Measurements from ENCODE around the gene CFAP20DC. TPM values are rescaled to one million over a fixed set of nuclear protein-coding genes. Genes with fewer than 3 reads are reported as not detected.

CFAP20DC gene
- total RNA-seq, 1 experiment from 2014 or later: 2.8 TPM

DNA sequence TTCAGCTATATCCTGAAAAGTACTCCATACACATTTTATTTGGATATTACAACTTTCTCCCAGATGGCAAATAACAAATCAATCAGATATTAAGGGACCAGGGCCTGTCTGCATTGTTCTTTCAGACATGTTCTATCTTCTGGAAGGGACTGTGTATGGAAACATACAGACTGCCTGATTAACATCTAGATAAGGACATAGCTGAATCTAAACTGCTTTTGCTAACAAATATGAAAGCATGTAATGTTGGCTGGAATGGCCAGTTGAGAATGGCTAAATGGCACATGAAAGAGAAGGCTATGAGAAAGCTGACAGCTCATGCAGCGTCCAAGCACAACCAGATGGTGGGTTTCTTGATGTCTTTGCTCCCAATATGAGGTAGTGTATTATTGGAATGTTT lies 149.4 kb downstream of the CFAP20DC start:
- Histone ChIP-seq H3K9me3 (peaks cover 7% of the 10 kb centered on the region; the same call in 1 of the 2 replicates), H3K4me1 (no peaks in the 10 kb centered on the region), H3K4me3 (ENCODE audit: low read depth, low read length) (no peak overlapping the region), H3K27me3 (replicated peaks; ENCODE audit: control insufficient read depth, insufficient read depth, low read length) (no peaks in the 10 kb centered on the region), H3K36me3 (ENCODE audit: control insufficient read depth, insufficient read depth, low read length) (no peaks in the 10 kb centered on the region)
- DNase-seq: no peak
- peaks cover 14% of the 10 kb centered on the region for H3K9me3 Mint-ChIP-seq (ENCODE audit: unreplicated experiment)
- ChIA-PET POLR2A (no interaction called here), CTCF (no interaction called here)
- no peak overlapping the region for H3K27ac Mint-ChIP-seq (ENCODE audit: unreplicated experiment)
- intact Hi-C loops (cut with micrococcal nuclease; ENCODE audit: unreplicated experiment): no loop called here
- H3K4me3 Mint-ChIP-seq (ENCODE audit: unreplicated experiment): no peak overlapping the region
- TF ChIP-seq, protein P1, sequence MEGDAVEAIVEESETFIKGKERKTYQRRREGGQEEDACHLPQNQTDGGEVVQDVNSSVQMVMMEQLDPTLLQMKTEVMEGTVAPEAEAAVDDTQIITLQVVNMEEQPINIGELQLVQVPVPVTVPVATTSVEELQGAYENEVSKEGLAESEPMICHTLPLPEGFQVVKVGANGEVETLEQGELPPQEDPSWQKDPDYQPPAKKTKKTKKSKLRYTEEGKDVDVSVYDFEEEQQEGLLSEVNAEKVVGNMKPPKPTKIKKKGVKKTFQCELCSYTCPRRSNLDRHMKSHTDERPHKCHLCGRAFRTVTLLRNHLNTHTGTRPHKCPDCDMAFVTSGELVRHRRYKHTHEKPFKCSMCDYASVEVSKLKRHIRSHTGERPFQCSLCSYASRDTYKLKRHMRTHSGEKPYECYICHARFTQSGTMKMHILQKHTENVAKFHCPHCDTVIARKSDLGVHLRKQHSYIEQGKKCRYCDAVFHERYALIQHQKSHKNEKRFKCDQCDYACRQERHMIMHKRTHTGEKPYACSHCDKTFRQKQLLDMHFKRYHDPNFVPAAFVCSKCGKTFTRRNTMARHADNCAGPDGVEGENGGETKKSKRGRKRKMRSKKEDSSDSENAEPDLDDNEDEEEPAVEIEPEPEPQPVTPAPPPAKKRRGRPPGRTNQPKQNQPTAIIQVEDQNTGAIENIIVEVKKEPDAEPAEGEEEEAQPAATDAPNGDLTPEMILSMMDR (IDR thresholded peaks at IDR 0.05; ENCODE audit: insufficient read depth in 1 of 2, low read depth in 1 of 2, low read length in 1 of 2, severe bottlenecking in 1 of 2, unreplicated experiment in 1 of 2): no peak
- no TSS peak for BruUV-seq (replicated peaks)
- H3K36me3 Mint-ChIP-seq (ENCODE audit: insufficient read depth, unreplicated experiment): no peaks in the 10 kb centered on the region
- peaks cover 5% of the 10 kb centered on the region for H3K27me3 Mint-ChIP-seq (ENCODE audit: insufficient read depth, unreplicated experiment)
- no peaks in the 10 kb centered on the region for H3K4me1 Mint-ChIP-seq (ENCODE audit: low read depth, unreplicated experiment)

DNA sequence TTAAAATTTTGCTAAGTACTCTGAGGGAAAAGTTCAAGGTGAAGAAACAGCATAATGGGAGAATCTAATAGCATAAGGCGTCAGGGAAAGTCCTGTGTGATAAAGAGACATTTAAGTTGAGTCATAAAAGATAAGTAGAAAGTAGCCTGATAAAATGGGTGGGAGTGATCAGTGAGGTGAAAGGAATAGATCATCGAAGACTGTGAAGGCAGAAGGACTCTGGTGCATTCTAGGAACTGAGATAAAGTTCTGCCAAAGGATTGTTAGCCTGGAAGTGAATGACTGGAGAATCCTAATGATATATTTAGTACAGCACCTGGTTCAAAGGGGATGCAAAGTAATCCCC lies 149.9 kb downstream of the CFAP20DC start:
- Histone ChIP-seq H3K36me3 (ENCODE audit: control insufficient read depth, insufficient read depth, low read length) (no peaks in the 10 kb centered on the region), H3K4me1 (no peaks in the 10 kb centered on the region), H3K9me3 (peaks cover 7% of the 10 kb centered on the region; the same call in 1 of the 2 replicates), H3K27me3 (replicated peaks; ENCODE audit: control insufficient read depth, insufficient read depth, low read length) (no peaks in the 10 kb centered on the region), H3K4me3 (ENCODE audit: low read depth, low read length) (no peak overlapping the region)
- TF ChIP-seq, protein P1 (IDR thresholded peaks at IDR 0.05; ENCODE audit: insufficient read depth in 1 of 2, low read depth in 1 of 2, low read length in 1 of 2, severe bottlenecking in 1 of 2, unreplicated experiment in 1 of 2): no peak
- H3K4me1 Mint-ChIP-seq (ENCODE audit: low read depth, unreplicated experiment): no peaks in the 10 kb centered on the region
- H3K9me3 Mint-ChIP-seq (ENCODE audit: unreplicated experiment): peaks cover 17% of the 10 kb centered on the region
- ChIA-PET CTCF (no interaction called here), POLR2A (no interaction called here)
- intact Hi-C loops (cut with micrococcal nuclease; ENCODE audit: unreplicated experiment): no loop called here
- no TSS peak for BruUV-seq (replicated peaks)
- no peak for DNase-seq
- H3K36me3 Mint-ChIP-seq (ENCODE audit: insufficient read depth, unreplicated experiment): no peaks in the 10 kb centered on the region
- H3K4me3 Mint-ChIP-seq (ENCODE audit: unreplicated experiment): no peak overlapping the region
- H3K27ac Mint-ChIP-seq (ENCODE audit: unreplicated experiment): no peak overlapping the region
- H3K27me3 Mint-ChIP-seq (ENCODE audit: insufficient read depth, unreplicated experiment): peaks cover 2% of the 10 kb centered on the region

DNA sequence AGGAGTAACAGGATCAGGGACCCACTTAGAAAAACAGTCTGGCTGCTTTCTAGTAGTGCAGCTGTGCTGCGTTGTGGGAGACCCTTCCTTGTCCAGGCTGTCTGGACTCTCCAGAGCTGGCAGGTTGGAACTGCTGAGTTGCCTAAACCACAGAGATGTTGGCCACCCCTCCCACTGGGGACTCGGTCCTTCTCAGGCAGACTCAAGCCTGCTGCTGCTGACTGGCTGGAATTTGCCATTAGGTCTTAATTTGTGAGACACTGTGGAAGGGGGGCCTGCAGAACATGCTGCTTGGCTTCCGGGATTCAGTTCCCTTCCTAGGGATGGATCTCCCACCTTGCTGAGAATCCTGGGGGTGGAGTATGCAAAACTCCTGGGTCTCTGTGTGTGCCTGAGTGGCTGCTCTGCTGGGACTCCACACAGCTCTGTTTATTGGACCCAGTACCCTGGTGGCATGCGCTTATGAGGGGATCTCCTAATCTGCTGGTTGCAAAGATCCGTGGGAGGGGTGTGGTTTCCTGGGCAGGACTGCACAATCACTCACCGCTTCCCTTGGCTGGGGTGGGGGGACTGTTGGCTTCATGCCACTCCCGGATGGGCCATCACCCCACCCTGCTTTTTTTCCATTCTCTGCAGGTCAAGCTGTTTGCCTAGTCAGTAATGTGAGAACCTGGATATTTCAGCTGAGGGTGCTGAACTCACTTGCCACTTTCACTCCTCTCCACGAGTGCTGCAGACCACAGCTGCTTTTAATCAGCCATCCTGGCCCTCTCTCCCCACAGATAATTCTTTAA lies 150.5 kb downstream of the CFAP20DC start:
- intact Hi-C loops (cut with micrococcal nuclease; ENCODE audit: unreplicated experiment): no loop called here
- no peak for DNase-seq
- peaks cover 17% of the 10 kb centered on the region for H3K9me3 Mint-ChIP-seq (ENCODE audit: unreplicated experiment)
- H3K36me3 ChIP-seq (ENCODE audit: control insufficient read depth, insufficient read depth, low read length): no peaks in the 10 kb centered on the region
- no TSS peak for BruUV-seq (replicated peaks)
- H3K27me3 Mint-ChIP-seq (ENCODE audit: insufficient read depth, unreplicated experiment): peaks cover 2% of the 10 kb centered on the region
- TF ChIP-seq, protein P1 (IDR thresholded peaks at IDR 0.05; ENCODE audit: insufficient read depth in 1 of 2, low read depth in 1 of 2, low read length in 1 of 2, severe bottlenecking in 1 of 2, unreplicated experiment in 1 of 2): no peak
- no peaks in the 10 kb centered on the region for H3K4me1 ChIP-seq
- ChIA-PET CTCF (no interaction called here), POLR2A (no interaction called here)
- H3K27me3 ChIP-seq (replicated peaks; ENCODE audit: control insufficient read depth, insufficient read depth, low read length): no peaks in the 10 kb centered on the region
- no peak overlapping the region for H3K4me3 Mint-ChIP-seq (ENCODE audit: unreplicated experiment)
- no peak overlapping the region for H3K4me3 ChIP-seq (ENCODE audit: low read depth, low read length)
- no peaks in the 10 kb centered on the region for H3K4me1 Mint-ChIP-seq (ENCODE audit: low read depth, unreplicated experiment)
- H3K9me3 ChIP-seq: peaks cover 7% of the 10 kb centered on the region; the same call in 1 of the 2 replicates
- no peaks in the 10 kb centered on the region for H3K36me3 Mint-ChIP-seq (ENCODE audit: insufficient read depth, unreplicated experiment)
- no peak overlapping the region for H3K27ac Mint-ChIP-seq (ENCODE audit: unreplicated experiment)
